Endothelial cell of umbilical vein (primary cell): ENCODE measurements around the gene GJC3.

Experiments
- EZH2 ChIP-seq: IDR thresholded peaks from 2 replicates; pipeline ENCODE4 v1.6.1; 2012; ENCODE audit warnings: borderline replicate concordance, low read depth, mild to moderate bottlenecking, moderate library complexity, low read length, inconsistent platforms; ENCODE audit not compliant: severe bottlenecking
- FOS ChIP-seq: IDR thresholded peaks from 2 replicates; pipeline ENCODE4 v1.6.1; 2011; ENCODE audit warnings: mild to moderate bottlenecking, low read length, moderate library complexity, borderline replicate concordance; ENCODE audit not compliant: insufficient read depth
- GATA2 ChIP-seq: IDR thresholded peaks from 2 replicates; pipeline ENCODE4 v1.7.0; 2011; ENCODE audit warnings: low read depth, mild to moderate bottlenecking, moderate library complexity, mixed read lengths, low read length; ENCODE audit not compliant: insufficient read length, insufficient read depth
- JUN ChIP-seq: IDR thresholded peaks from 2 replicates; pipeline ENCODE4 v1.6.1; 2011; ENCODE audit warnings: borderline replicate concordance, low read depth; ENCODE audit not compliant: insufficient read length, insufficient read depth
- MYC ChIP-seq: IDR thresholded peaks from one replicate; pipeline ENCODE4 v1.6.1; 2011; ENCODE audit warnings: mild to moderate bottlenecking, low read depth, low read length
- POLR2A ChIP-seq: IDR thresholded peaks from 2 replicates; pipeline ENCODE4 v1.6.1; 2012; ENCODE audit warnings: low read depth, mild to moderate bottlenecking, control low read depth, low read length
- POLR2AphosphoS5 ChIP-seq: IDR thresholded peaks from 2 replicates; pipeline ENCODE4 v1.6.1; 2012; ENCODE audit warnings: low read depth, mild to moderate bottlenecking, control low read depth, low read length, moderate library complexity; ENCODE audit not compliant: insufficient read depth
- TF ChIP-seq, protein P1 (sequence below), 2 donors: IDR thresholded peaks; 1 replicate in 1 of 2; 2 replicates in 1 of 2; pipeline ENCODE4 v1.5.1; 2011; ENCODE audit warnings: low read length in 2 of 2, mild to moderate bottlenecking in 2 of 2, moderate library complexity in 2 of 2, control low read depth in 1 of 2, inconsistent platforms in 1 of 2, low read depth in 1 of 2; ENCODE audit not compliant: insufficient read depth in 1 of 2; ENCODE audit errors: extremely low read depth in 1 of 2
- TF ChIP-seq, protein P2 (sequence below): IDR thresholded peaks from 2 replicates; pipeline ENCODE4 v1.6.1; 2011; ENCODE audit not compliant: insufficient read depth, insufficient read length

DNA sequence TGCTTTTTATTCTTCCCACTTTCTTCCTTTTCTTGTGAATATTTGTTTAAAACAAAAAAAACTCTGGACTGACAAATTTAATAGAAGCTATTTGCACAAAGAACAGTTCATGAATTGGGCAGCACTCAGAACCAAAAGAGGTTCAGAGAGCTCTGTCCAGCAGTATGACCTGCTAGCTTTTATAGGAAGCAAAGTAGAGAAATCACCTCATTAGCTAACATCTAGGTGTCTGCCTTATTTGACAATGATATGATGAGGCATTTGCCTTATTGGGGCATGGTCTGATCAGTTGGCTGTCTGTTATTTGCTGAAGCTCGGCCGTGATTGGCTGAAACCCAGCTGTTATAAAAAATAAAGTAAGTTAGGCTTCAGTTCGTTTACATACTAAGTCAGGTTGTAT is 9.3 kb downstream of the GJC3 start:
- no peak for TF ChIP-seq EZH2
- TF ChIP-seq, protein P1, sequence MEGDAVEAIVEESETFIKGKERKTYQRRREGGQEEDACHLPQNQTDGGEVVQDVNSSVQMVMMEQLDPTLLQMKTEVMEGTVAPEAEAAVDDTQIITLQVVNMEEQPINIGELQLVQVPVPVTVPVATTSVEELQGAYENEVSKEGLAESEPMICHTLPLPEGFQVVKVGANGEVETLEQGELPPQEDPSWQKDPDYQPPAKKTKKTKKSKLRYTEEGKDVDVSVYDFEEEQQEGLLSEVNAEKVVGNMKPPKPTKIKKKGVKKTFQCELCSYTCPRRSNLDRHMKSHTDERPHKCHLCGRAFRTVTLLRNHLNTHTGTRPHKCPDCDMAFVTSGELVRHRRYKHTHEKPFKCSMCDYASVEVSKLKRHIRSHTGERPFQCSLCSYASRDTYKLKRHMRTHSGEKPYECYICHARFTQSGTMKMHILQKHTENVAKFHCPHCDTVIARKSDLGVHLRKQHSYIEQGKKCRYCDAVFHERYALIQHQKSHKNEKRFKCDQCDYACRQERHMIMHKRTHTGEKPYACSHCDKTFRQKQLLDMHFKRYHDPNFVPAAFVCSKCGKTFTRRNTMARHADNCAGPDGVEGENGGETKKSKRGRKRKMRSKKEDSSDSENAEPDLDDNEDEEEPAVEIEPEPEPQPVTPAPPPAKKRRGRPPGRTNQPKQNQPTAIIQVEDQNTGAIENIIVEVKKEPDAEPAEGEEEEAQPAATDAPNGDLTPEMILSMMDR (IDR thresholded peaks at IDR 0.05; ENCODE audit: extremely low read depth in 1 of 2, insufficient read depth in 1 of 2, low read depth in 1 of 2, low read length in 2 of 2): no peak
- no peak for TF ChIP-seq POLR2AphosphoS5
- TF ChIP-seq POLR2A: no peak
- no peak for TF ChIP-seq FOS
- TF ChIP-seq JUN: no peak
- TF ChIP-seq, protein P2, sequence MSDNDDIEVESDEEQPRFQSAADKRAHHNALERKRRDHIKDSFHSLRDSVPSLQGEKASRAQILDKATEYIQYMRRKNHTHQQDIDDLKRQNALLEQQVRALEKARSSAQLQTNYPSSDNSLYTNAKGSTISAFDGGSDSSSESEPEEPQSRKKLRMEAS: no peak
- no peak for TF ChIP-seq MYC
- no peak for TF ChIP-seq GATA2
